GM23248 (cell line): Measurements from ENCODE around the gene CFAP57. TPM values are rescaled to one million over a fixed set of nuclear protein-coding genes. Genes with fewer than 3 reads are reported as not detected.

Experiments used
- DNase-seq: peaks from one replicate; pipeline ENCODE4 v3.0.0-alpha.2; 2015
- H2AFZ ChIP-seq: fragments of 200-600 bp; sonication (generic); 2 replicates; pipeline ENCODE4 v1.6.1; 2016; ENCODE audit warnings: antibody characterized with exemption
- H3F3A ChIP-seq: fragments of 200-600 bp; sonication (generic); 2 replicates; pipeline ENCODE4 v1.6.1; 2016; ENCODE audit warnings: mild to moderate bottlenecking, antibody characterized with exemption, mixed run types; ENCODE audit not compliant: insufficient read depth
- H3K27ac ChIP-seq: fragments of 200-600 bp; sonication (generic); 2 replicates; pipeline ENCODE4 v1.5.1; 2016; ENCODE audit warnings: mild to moderate bottlenecking
- H3K27me3 ChIP-seq: fragments of 200-600 bp; sonication (generic); replicated peaks from 2 replicates; pipeline ENCODE4 v1.6.1; 2016; ENCODE audit warnings: mild to moderate bottlenecking; ENCODE audit not compliant: insufficient read depth
- H3K36me3 ChIP-seq: fragments of 200-600 bp; sonication (generic); 2 replicates; pipeline ENCODE4 v1.6.1; 2016; ENCODE audit warnings: low read depth, mild to moderate bottlenecking
- H3K4me1 ChIP-seq: fragments of 200-600 bp; sonication (generic); 2 replicates; pipeline ENCODE4 v1.6.1; 2016; ENCODE audit warnings: mild to moderate bottlenecking; ENCODE audit not compliant: insufficient read depth
- H3K4me2 ChIP-seq: fragments of 200-600 bp; sonication (generic); one replicate; pipeline ENCODE4 v1.6.1; 2016; ENCODE audit warnings: mild to moderate bottlenecking; ENCODE audit not compliant: unreplicated experiment
- H3K4me3 ChIP-seq: fragments of 200-600 bp; sonication (generic); 2 replicates; pipeline ENCODE4 v1.5.1; 2016; ENCODE audit warnings: mild to moderate bottlenecking
- H3K79me2 ChIP-seq: fragments of 200-600 bp; sonication (generic); 2 replicates; pipeline ENCODE4 v1.6.1; 2016; ENCODE audit warnings: mild to moderate bottlenecking; ENCODE audit not compliant: insufficient read depth
- H3K9ac ChIP-seq: fragments of 200-600 bp; sonication (generic); 2 replicates; pipeline ENCODE4 v1.6.1; 2016; ENCODE audit warnings: mild to moderate bottlenecking
- H3K9me2 ChIP-seq: fragments of 200-600 bp; sonication (generic); 2 replicates; pipeline ENCODE4 v1.6.1; 2016; ENCODE audit warnings: mixed run types, mild to moderate bottlenecking, moderate library complexity; ENCODE audit not compliant: insufficient read depth
- H3K9me3 ChIP-seq: fragments of 200-600 bp; sonication (generic); one replicate; pipeline ENCODE4 v1.6.1; 2017; ENCODE audit warnings: low read depth
- H4K20me1 ChIP-seq: fragments of 200-600 bp; sonication (generic); 2 replicates; pipeline ENCODE4 v1.6.0; 2016; ENCODE audit not compliant: insufficient read depth
- EZH2 ChIP-seq: fragments of 200-600 bp; sonication (generic); IDR thresholded peaks from 2 replicates; pipeline ENCODE4 v1.6.1; 2018; ENCODE audit warnings: antibody characterized with exemption, mild to moderate bottlenecking; ENCODE audit not compliant: insufficient read depth, poor library complexity, severe bottlenecking
- EZH2phosphoT487 ChIP-seq: fragments of 200-600 bp; sonication (generic); IDR thresholded peaks from 2 replicates; pipeline ENCODE4 v1.6.1; 2018; ENCODE audit warnings: antibody characterized with exemption, moderate library complexity, mild to moderate bottlenecking, low read depth; ENCODE audit not compliant: insufficient read depth
- WGBS, 2 experiments: methylation state at CpG; one replicate each; pipeline ENCODE4 v1.1.6; 2015 to 2017; ENCODE audit warnings: low lambda C conversion rate in 2 of 2, low coverage in 1 of 2; ENCODE audit errors: missing lambda C conversion rate in 2 of 2; 5-methylcytosine and 5-hydroxymethylcytosine counted together
- in situ Hi-C: fragments of 300-500 bp; cut with MboI; formaldehyde crosslinking; loops from 2 replicates; pipeline ENCODE4 v1.15.0; 2020
- polyA plus RNA-seq: library from polyadenylated mRNA; unstranded; fragments of >200 nt; fragmentation: Nextera tagmentation; extraction: Ambion mirVana; gene quantifications from 2 replicates; pipeline ENCODE4 v1.2.1, GENCODE V29; 2016
- total RNA-seq: library from RNA; depleted of rRNA; stranded (reverse); fragments of >200 nt; shearing (Covaris generic); gene quantifications from 2 replicates; pipeline ENCODE4 v1.2.3, GENCODE V29; 2014

The CFAP57 gene
- total and polyA plus RNA-seq, 2 experiments from 2014 or later: 0.32 to 0.35 TPM

DNA sequence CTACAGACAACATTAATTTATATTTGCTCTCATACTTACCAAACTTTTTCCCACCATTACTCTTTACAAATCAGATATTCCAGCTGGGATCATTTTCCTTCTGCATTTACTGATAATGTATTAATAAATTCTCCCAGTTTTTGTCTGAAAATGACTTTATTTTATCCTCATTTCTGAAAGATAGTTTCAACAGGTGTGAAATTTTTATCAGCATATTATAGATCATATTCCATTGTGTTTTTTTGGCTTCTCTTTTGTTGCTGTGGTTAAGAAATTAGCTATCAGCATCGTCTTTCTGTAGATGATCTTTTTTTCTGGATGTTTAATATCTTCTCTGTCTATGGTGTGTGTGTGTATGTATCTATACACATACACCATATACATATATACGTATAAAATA, 2.7 kb downstream of the CFAP57 start:
- Histone ChIP-seq H3F3A (no peaks in the 10 kb centered on the region), H3K27ac (no peak overlapping the region), H3K36me3 (peaks cover 6% of the 10 kb centered on the region), H3K79me2 (peaks cover 24% of the 10 kb centered on the region), H3K9me2 (no peaks in the 10 kb centered on the region), H3K9ac (no peak overlapping the region), H3K4me2 (no peak overlapping the region), H4K20me1 (no peaks in the 10 kb centered on the region), H3K4me1 (0 out of 2 replicates have a peak, but pooled peaks cover 11% of the 10 kb centered on the region), H3K4me3 (no peak overlapping the region), H3K9me3 (no peaks in the 10 kb centered on the region), H3K27me3 (no peaks in the 10 kb centered on the region), H2AFZ (no peak overlapping the region)
- no peak for DNase-seq
- no peak for TF ChIP-seq EZH2phosphoT487
- TF ChIP-seq EZH2: no peak
- in situ Hi-C loops: no loop called here
- WGBS, 2 experiments: 18% methylated on average over 2 of the region's 2 CpGs

- Histone ChIP-seq H3K27me3 (no peaks in the 10 kb centered on the region), H3K27ac (no peak overlapping the region), H3K9me2 (no peaks in the 10 kb centered on the region), H3K79me2 (no peaks in the 10 kb centered on the region), H3K4me2 (no peak overlapping the region), H4K20me1 (no peaks in the 10 kb centered on the region), H3F3A (no peaks in the 10 kb centered on the region), H3K4me1 (no peaks in the 10 kb centered on the region), H3K9ac (no peak overlapping the region), H3K4me3 (no peak overlapping the region), H2AFZ (no peak overlapping the region), H3K9me3 (no peaks in the 10 kb centered on the region), H3K36me3 (no peaks in the 10 kb centered on the region)
- no peak for DNase-seq
- WGBS, 2 experiments: 52% methylated on average over 4 of the region's 4 CpGs
- in situ Hi-C loops: no loop called here
- no peak for TF ChIP-seq EZH2
- no peak for TF ChIP-seq EZH2phosphoT487
Observed at GRCh38 chr1:43177691-43178090, 5.6 kb downstream of the CFAP57 start.

DNA sequence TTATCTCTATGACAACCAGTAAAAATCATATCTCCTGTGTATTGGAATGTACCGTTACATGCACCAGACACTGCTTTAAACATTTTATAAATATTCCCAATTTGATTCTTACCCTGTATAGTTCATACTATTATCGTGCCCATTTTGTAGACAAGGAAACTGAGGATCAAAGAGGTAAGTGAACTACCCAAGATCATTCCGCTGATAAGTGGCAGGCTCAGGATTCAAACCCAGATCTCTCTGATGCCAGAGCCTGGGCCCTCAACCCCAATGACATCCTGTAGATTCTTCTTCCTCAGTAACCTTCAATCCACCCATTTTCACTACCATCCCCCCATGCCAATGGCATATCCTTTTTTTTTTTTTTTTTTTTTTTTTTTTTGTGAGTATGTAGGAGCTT, 12.3 kb downstream of the CFAP57 start:
- WGBS, 2 experiments: 83 to 85% methylated on average over 3 of the region's 3 CpGs
- Histone ChIP-seq H3K9me2 (no peaks in the 10 kb centered on the region), H3K79me2 (no peaks in the 10 kb centered on the region), H3K4me2 (no peak overlapping the region), H3K9me3 (no peaks in the 10 kb centered on the region), H3K4me3 (no peak overlapping the region), H4K20me1 (no peaks in the 10 kb centered on the region), H3K9ac (no peak overlapping the region), H3K36me3 (no peaks in the 10 kb centered on the region), H3K27ac (no peak overlapping the region), H3K27me3 (no peaks in the 10 kb centered on the region), H2AFZ (no peak overlapping the region), H3K4me1 (no peaks in the 10 kb centered on the region), H3F3A (no peaks in the 10 kb centered on the region)
- in situ Hi-C loops: no loop called here
- no peak for DNase-seq
- TF ChIP-seq EZH2phosphoT487: no peak
- no peak for TF ChIP-seq EZH2

DNA sequence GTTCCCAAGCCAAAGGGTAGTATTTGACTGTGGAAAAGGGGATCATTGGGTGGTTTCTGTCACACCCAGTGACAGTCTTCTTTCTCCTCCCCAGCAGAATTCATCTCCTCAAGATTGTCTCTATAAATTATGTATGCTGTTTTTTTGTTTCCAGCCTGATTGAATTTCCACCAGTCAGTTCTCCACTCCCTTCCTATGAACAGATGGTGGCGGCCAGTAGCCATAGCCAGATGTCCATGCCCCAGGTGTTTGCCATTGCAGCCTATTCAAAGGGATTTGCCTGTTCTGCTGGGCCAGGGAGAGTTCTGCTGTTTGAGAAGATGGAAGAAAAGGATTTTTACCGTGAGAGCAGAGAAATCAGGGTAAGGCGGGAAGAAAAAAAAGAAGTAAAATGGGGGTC, 12.9 kb downstream of the CFAP57 start:
- TF ChIP-seq EZH2 (no peak), EZH2phosphoT487 (no peak)
- Histone ChIP-seq H3K27ac (no peak overlapping the region), H4K20me1 (no peaks in the 10 kb centered on the region), H3K4me1 (no peaks in the 10 kb centered on the region), H3K9me3 (no peaks in the 10 kb centered on the region), H3K4me2 (no peak overlapping the region), H3K79me2 (no peaks in the 10 kb centered on the region), H3K9me2 (no peaks in the 10 kb centered on the region), H3K4me3 (no peak overlapping the region), H3F3A (no peaks in the 10 kb centered on the region), H3K27me3 (no peaks in the 10 kb centered on the region), H2AFZ (no peak overlapping the region), H3K36me3 (no peaks in the 10 kb centered on the region), H3K9ac (no peak overlapping the region)
- in situ Hi-C loops: no loop called here
- DNase-seq: no peak
- 48 to 51% methylated on average over 3 of the region's 3 CpGs for WGBS, 2 experiments

DNA sequence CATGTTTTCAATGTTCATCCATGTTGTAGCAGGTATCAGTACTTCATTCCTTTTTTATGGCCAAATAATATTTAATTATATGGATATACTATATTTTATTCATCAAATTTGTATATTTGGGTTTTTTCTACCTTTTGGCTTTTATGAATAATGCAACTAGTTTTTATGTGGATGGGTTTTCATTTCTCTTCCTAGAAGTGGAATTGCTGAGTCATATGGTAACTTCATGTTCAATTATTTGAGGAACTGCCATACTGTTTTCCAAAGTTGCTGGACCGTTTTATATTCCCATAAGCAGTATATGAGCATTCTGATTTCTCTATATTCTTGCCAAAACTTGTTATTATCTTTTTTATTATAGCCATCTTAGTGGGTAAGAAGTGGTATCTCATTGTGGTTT, 16.0 kb downstream of the CFAP57 start:
- Histone ChIP-seq H4K20me1 (no peaks in the 10 kb centered on the region), H3K9ac (no peak overlapping the region), H3K4me3 (no peak overlapping the region), H3K79me2 (no peaks in the 10 kb centered on the region), H3K36me3 (no peaks in the 10 kb centered on the region), H3K9me2 (no peaks in the 10 kb centered on the region), H3K4me2 (no peak overlapping the region), H3K4me1 (no peaks in the 10 kb centered on the region), H3K27ac (no peak overlapping the region), H2AFZ (no peak overlapping the region), H3K27me3 (no peaks in the 10 kb centered on the region), H3K9me3 (peaks cover 3% of the 10 kb centered on the region), H3F3A (no peaks in the 10 kb centered on the region)
- in situ Hi-C loops: no loop called here
- DNase-seq: no peak
- 8 to 21% methylated on average over 1 of the region's 1 CpG for WGBS, 2 experiments
- no peak for TF ChIP-seq EZH2
- no peak for TF ChIP-seq EZH2phosphoT487
